ENCODE data around the gene GPBP1.

GRCh38 chr5:57243286-57244137, 69.7 kb downstream of the GPBP1 start:
- TF ChIP-seq CTCF (IDR thresholded peaks at IDR 0.05; ENCODE audit: low read depth, low read length, poor library complexity, severe bottlenecking) (no peak), EZH2phosphoT487 (IDR thresholded peaks at IDR 0.05; ENCODE audit: borderline replicate concordance, low read length) (no peak)
